SK-N-DZ (cell line): ENCODE results near the gene NLGN3.
"Not testable (repeated sequence)": the region's sequence is repeated elsewhere in the genome, so short reads cannot be mapped to it uniquely, and the experiment has no call there.

Source experiments
- DNase-seq: peaks from one replicate; pipeline ENCODE4 v3.0.0-alpha.2; 2015; ENCODE audit warnings: low spot score

NLGN3 gene

GRCh38 chrX:71169586-71169985 lies 24.9 kb downstream of the NLGN3 start:
- DNase-seq, result no peak

GRCh38 chrX:71170660-71171059 lies 26.0 kb downstream of the NLGN3 start:
- DNase-seq, result no peak

GRCh38 chrX:71171110-71171801 lies 26.6 kb downstream of the NLGN3 start:
- no peak for DNase-seq

GRCh38 chrX:71173440-71173839 lies 28.8 kb downstream of the NLGN3 start:
- DNase-seq, result no peak

- DNase-seq, result no peak
Measured at GRCh38 chrX:71174795-71175194, 30.2 kb downstream of the NLGN3 start.

GRCh38 chrX:71175531-71175930 lies 30.9 kb downstream of the NLGN3 start:
- no peak for DNase-seq

- no peak for DNase-seq
Measured at GRCh38 chrX:71177327-71177726, 32.7 kb downstream of the NLGN3 start.

GRCh38 chrX:71178908-71179307 lies 34.3 kb downstream of the NLGN3 start:
- DNase-seq, result peak; percentile 62

GRCh38 chrX:71180579-71181265 lies 36.1 kb downstream of the NLGN3 start:
- DNase-seq, result not testable (repeated sequence)

- DNase-seq, result no peak
Measured at GRCh38 chrX:71181558-71181909, 36.9 kb downstream of the NLGN3 start.

GRCh38 chrX:71181910-71182799 lies 37.5 kb downstream of the NLGN3 start:
- DNase-seq, result peak; percentile 57

- no peak for DNase-seq
Measured at GRCh38 chrX:71182871-71183270, 38.2 kb downstream of the NLGN3 start.

- DNase-seq, result no peak
Measured at GRCh38 chrX:71183341-71183740, 38.7 kb downstream of the NLGN3 start.

- DNase-seq, result no peak
Measured at GRCh38 chrX:71184092-71184491, 39.5 kb downstream of the NLGN3 start.

- no peak for DNase-seq
Measured at GRCh38 chrX:71184803-71185495, 40.3 kb downstream of the NLGN3 start.

- no peak for DNase-seq
Measured at GRCh38 chrX:71191248-71191647, 46.6 kb downstream of the NLGN3 start.

GRCh38 chrX:71195964-71196649 lies 51.5 kb downstream of the NLGN3 start:
- DNase-seq, result no peak

GRCh38 chrX:71198066-71198465 lies 53.4 kb downstream of the NLGN3 start:
- no peak for DNase-seq

- no peak for DNase-seq
Measured at GRCh38 chrX:71199252-71200008, 54.8 kb downstream of the NLGN3 start.

GRCh38 chrX:71210816-71211215 lies 66.2 kb downstream of the NLGN3 start:
- DNase-seq, result no peak
